Keratinocyte (primary cell): ENCODE results near the gene DDTL. TPM values are rescaled to one million over a fixed set of nuclear protein-coding genes. Genes with fewer than 3 reads are reported as not detected.

Source experiments
- DNase-seq: peaks from one replicate; pipeline ENCODE4 v3.0.0-alpha.2; 2011; ENCODE audit warnings: low read depth, missing footprints, low spot score
- FAIRE-seq: peaks from 2 replicates; lab custom pipeline; 2011; peaks lifted over from hg19 to GRCh38; lab: Jason Lieb, UNC
- H2AFZ ChIP-seq: 2 replicates; pipeline ENCODE4 v1.6.0; 2012; ENCODE audit warnings: low read length, control low read depth, inconsistent platforms; ENCODE audit not compliant: control insufficient read depth
- H3K27ac ChIP-seq: 2 replicates; pipeline ENCODE4 v1.5.1; 2011; ENCODE audit warnings: low read length; ENCODE audit not compliant: control insufficient read depth, insufficient read depth
- H3K27me3 ChIP-seq: 3 replicates; pipeline ENCODE4 v1.6.0; 2011; ENCODE audit warnings: low read length; ENCODE audit not compliant: control insufficient read depth, insufficient read depth; ENCODE audit errors: extremely low read depth
- H3K36me3 ChIP-seq, 2 experiments: 2 replicates in 1 of 2; 3 replicates in 1 of 2; pipeline ENCODE4 v1.5.1; 2011; ENCODE audit warnings: low read length in 2 of 2, mild to moderate bottlenecking in 1 of 2; ENCODE audit not compliant: control insufficient read depth in 2 of 2, insufficient read depth in 2 of 2; ENCODE audit errors: extremely low read depth in 1 of 2
- H3K4me1 ChIP-seq: 3 replicates; pipeline ENCODE4 v1.5.1; 2011; ENCODE audit warnings: low read length; ENCODE audit not compliant: control insufficient read depth, insufficient read depth; ENCODE audit errors: extremely low read depth
- H3K4me2 ChIP-seq: 3 replicates; pipeline ENCODE4 v1.6.0; 2011; ENCODE audit warnings: low read depth, low read length; ENCODE audit not compliant: control insufficient read depth, insufficient read depth; ENCODE audit errors: extremely low read depth
- H3K4me3 ChIP-seq, 3 experiments: fragments of 200-600 bp in 1 of 3; sonication (generic) in 1 of 3; 2 replicates in 2 of 3; 3 replicates in 1 of 3; pipeline ENCODE4 v1.5.1; 2011 to 2016; ENCODE audit warnings: low read length in 3 of 3, mild to moderate bottlenecking in 3 of 3, control low read depth in 2 of 3, inconsistent platforms in 1 of 3, low read depth in 1 of 3, mixed read lengths in 1 of 3, mixed run types in 1 of 3, moderate library complexity in 1 of 3; ENCODE audit not compliant: control insufficient read depth in 2 of 3, insufficient read depth in 2 of 3; ENCODE audit errors: extremely low read depth in 1 of 3
- H3K79me2 ChIP-seq: 2 replicates; pipeline ENCODE4 v1.6.0; 2012; ENCODE audit warnings: low read length; ENCODE audit not compliant: control insufficient read depth, insufficient read depth
- H3K9ac ChIP-seq: 3 replicates; pipeline ENCODE4 v1.6.0; 2011; ENCODE audit warnings: low read length; ENCODE audit not compliant: control insufficient read depth, insufficient read depth; ENCODE audit errors: extremely low read depth
- H3K9me1 ChIP-seq: 3 replicates; pipeline ENCODE4 v1.6.0; 2011; ENCODE audit warnings: low read length; ENCODE audit not compliant: control insufficient read depth, insufficient read depth; ENCODE audit errors: extremely low read depth
- H3K9me3 ChIP-seq: 2 replicates; pipeline ENCODE4 v1.5.1; 2012; ENCODE audit warnings: low read depth, low read length; ENCODE audit not compliant: control insufficient read depth
- H4K20me1 ChIP-seq: 3 replicates; pipeline ENCODE4 v1.6.0; 2011; ENCODE audit warnings: low read length; ENCODE audit not compliant: control insufficient read depth, insufficient read depth; ENCODE audit errors: extremely low read depth
- CTCF ChIP-seq, 3 experiments: IDR thresholded peaks in 1 of 3; conservative IDR thresholded peaks in 1 of 3; optimal IDR thresholded peaks in 1 of 3; 2 replicates in 2 of 3; 3 replicates in 1 of 3; pipeline versions ENCODE3 to v1.5.1; 2011; ENCODE audit warnings: low read length in 3 of 3, mild to moderate bottlenecking in 3 of 3, moderate library complexity in 2 of 3, control low read depth in 1 of 3, inconsistent platforms in 1 of 3; ENCODE audit not compliant: insufficient read depth in 2 of 3; ENCODE audit errors: extremely low read depth in 1 of 3
- EZH2 ChIP-seq: IDR thresholded peaks from one replicate; pipeline ENCODE4 v1.6.1; 2012; ENCODE audit warnings: inconsistent platforms, mild to moderate bottlenecking, low read length, moderate library complexity
- dilution Hi-C: fragments of 300-500 bp; cut with MboI; formaldehyde crosslinking; loops from one replicate; pipeline ENCODE4 v1.7.0; 2020; ENCODE audit warnings: low sequenced_read_pairs; ENCODE audit not compliant: extremely low pct_ligation_motif_present
- polyA plus RNA-seq, 5 experiments: library from polyadenylated mRNA; depleted of rRNA in 3 of 5; stranded (reverse) in 3 of 5; stranded (forward) in 1 of 5; unstranded in 1 of 5; fragments of >200 nt; gene quantifications; 1 replicate in 1 of 5; 2 replicates in 3 of 5; 3 replicates in 1 of 5; pipeline versions ENCODE4 v1.2.1 to v1.2.3, GENCODE V29; 2011 to 2012; ENCODE audit warnings: missing spikeins in 2 of 5, low read depth in 1 of 5, low replicate concordance in 1 of 5

Gene DDTL
- polyA plus RNA-seq, 1 donor (not counting 4 experiments of a cell fraction or from before 2014, with no cell fraction given): 0.72 TPM

- H3K9ac ChIP-seq: no peak overlapping the region
- H3K4me3 ChIP-seq: no peak overlapping the region
- no peak overlapping the region for H3K4me2 ChIP-seq
- peaks cover 17% of the 10 kb centered on the region for H3K79me2 ChIP-seq
- no peaks in the 10 kb centered on the region for H3K36me3 ChIP-seq
- no peaks in the 10 kb centered on the region for H3K9me3 ChIP-seq
- no peak overlapping the region for H2AFZ ChIP-seq
- no peak for FAIRE-seq
- no peak for TF ChIP-seq EZH2
- no peak for TF ChIP-seq CTCF (optimal IDR thresholded peaks at IDR 0.05 in 1 of 3, IDR thresholded peaks at IDR 0.05 in 1 of 3, conservative IDR thresholded peaks at IDR 0.05 in 1 of 3; ENCODE audit: extremely low read depth in 1 of 3, insufficient read depth in 2 of 3, low read length in 3 of 3)
- H4K20me1 ChIP-seq: no peaks in the 10 kb centered on the region
- dilution Hi-C loops: no loop called here
- H3K9me1 ChIP-seq: no peaks in the 10 kb centered on the region
- no peaks in the 10 kb centered on the region for H3K27me3 ChIP-seq
- no peak overlapping the region for H3K27ac ChIP-seq
- no peak for DNase-seq
- H3K4me1 ChIP-seq: no peaks in the 10 kb centered on the region
These were observed 41.3 kb downstream of the DDTL start for GRCh38 chr22:24008022-24008283.

DNA sequence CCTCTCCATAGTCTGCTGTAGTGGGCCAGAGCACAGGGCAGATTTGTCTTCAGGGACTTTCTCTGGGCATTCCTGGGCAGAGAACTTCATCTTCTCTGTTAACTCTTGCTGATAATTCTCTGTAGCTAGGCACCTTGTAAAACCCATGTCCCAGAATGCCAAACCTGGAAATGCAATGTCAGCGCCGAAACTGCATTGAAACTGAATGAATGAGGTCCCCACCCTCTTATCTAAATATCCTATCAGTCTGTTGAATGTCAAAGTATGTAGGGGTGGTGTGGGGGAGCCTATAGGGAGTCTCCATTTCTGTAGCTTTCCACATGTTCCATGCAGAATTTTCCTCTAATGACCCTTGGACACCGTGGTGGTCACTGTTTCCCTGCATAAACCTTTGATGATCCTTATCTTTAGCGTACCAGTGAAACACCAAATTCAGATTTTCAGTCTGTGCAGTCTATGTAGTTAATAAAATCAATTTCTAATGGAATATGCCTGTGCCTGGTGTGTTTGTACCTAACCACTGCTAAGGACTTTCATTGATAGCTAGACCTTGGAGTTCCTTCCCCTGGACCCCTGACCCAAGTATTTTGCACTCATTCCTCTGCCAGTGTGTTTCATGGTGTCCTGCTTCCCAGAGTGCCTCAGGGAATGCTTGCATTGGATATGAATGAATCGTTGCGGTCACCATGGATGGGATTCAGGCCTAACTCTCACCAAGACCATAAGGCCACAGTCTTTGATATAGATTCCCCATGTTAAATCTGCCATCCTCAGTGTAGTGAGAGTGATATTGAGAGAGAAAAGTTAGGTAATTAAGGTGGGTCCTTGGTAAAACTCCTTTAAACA, 41.9 kb downstream of the DDTL start:
- H3K36me3 ChIP-seq: no peaks in the 10 kb centered on the region
- H3K9me3 ChIP-seq: no peaks in the 10 kb centered on the region
- FAIRE-seq: no peak
- no peak overlapping the region for H3K4me3 ChIP-seq
- H3K4me1 ChIP-seq: no peaks in the 10 kb centered on the region
- no peak for DNase-seq
- dilution Hi-C loops: no loop called here
- H3K9ac ChIP-seq: no peak overlapping the region
- H2AFZ ChIP-seq: no peak overlapping the region
- TF ChIP-seq EZH2 (no peak), CTCF (optimal IDR thresholded peaks at IDR 0.05 in 1 of 3, IDR thresholded peaks at IDR 0.05 in 1 of 3, conservative IDR thresholded peaks at IDR 0.05 in 1 of 3; ENCODE audit: extremely low read depth in 1 of 3, insufficient read depth in 2 of 3, low read length in 3 of 3) (no peak)
- H3K27me3 ChIP-seq: no peaks in the 10 kb centered on the region
- H3K9me1 ChIP-seq: no peaks in the 10 kb centered on the region
- H3K79me2 ChIP-seq: peaks cover 23% of the 10 kb centered on the region
- no peak overlapping the region for H3K4me2 ChIP-seq
- no peaks in the 10 kb centered on the region for H4K20me1 ChIP-seq
- no peak overlapping the region for H3K27ac ChIP-seq
